MCF 10A (cell line): ENCODE data around the gene KLHL35. TPM values are rescaled to one million over a fixed set of nuclear protein-coding genes. Genes with fewer than 3 reads are reported as not detected.

Experiments
- BruUV-seq: library from RNA; stranded (reverse); fragments of 400-500 nt; replicated peaks from 2 replicates; lab custom pipeline; 2021; lab: Mats Ljungman, UMichigan
- CTCF ChIA-PET: fragments of 300-600 bp; sonication (Branson Sonifier 250); formaldehyde crosslinking; extraction: SDS; loops from one replicate; lab custom pipeline; 2021; ENCODE audit warnings: antibody characterized with exemption, inconsistent platforms; lab: Yijun Ruan, JAX
- POLR2A ChIA-PET: fragments of 300-600, 350-650 bp; sonication (Branson Sonifier 250); formaldehyde crosslinking; extraction: SDS; loops from one replicate; lab custom pipeline; 2020; ENCODE audit warnings: antibody characterized with exemption, inconsistent platforms; lab: Yijun Ruan, JAX
- DNase-seq: peaks from one replicate; pipeline ENCODE4 v3.0.0-alpha.2; 2018; ENCODE audit not compliant: unreplicated experiment
- H3K27ac Mint-ChIP-seq: one replicate; pipeline ENCODE4 v1.8.0; 2022; ENCODE audit warnings: mild to moderate bottlenecking, low read depth, mixed read lengths; ENCODE audit not compliant: unreplicated experiment
- H3K27me3 Mint-ChIP-seq: one replicate; pipeline ENCODE4 v1.8.0; 2022; ENCODE audit warnings: mixed read lengths; ENCODE audit not compliant: insufficient read depth, unreplicated experiment
- H3K36me3 Mint-ChIP-seq: one replicate; pipeline ENCODE4 v1.8.0; 2022; ENCODE audit warnings: mild to moderate bottlenecking, moderate library complexity, mixed read lengths; ENCODE audit not compliant: insufficient read depth, unreplicated experiment
- H3K4me1 Mint-ChIP-seq: one replicate; pipeline ENCODE4 v1.8.0; 2022; ENCODE audit warnings: mixed read lengths; ENCODE audit not compliant: insufficient read depth, unreplicated experiment
- H3K4me3 Mint-ChIP-seq: one replicate; pipeline ENCODE4 v1.8.0; 2022; ENCODE audit warnings: mild to moderate bottlenecking, moderate library complexity, mixed read lengths; ENCODE audit not compliant: unreplicated experiment
- H3K9me3 Mint-ChIP-seq: one replicate; pipeline ENCODE4 v1.8.0; 2022; ENCODE audit warnings: mixed read lengths; ENCODE audit not compliant: unreplicated experiment
- intact Hi-C: fragments of 100-400 bp; cut with micrococcal nuclease; formaldehyde crosslinking; loops from 2 replicates; pipeline ENCODE4 v1.14.1; 2022
- total RNA-seq: library from RNA; stranded (reverse); gene quantifications from 2 replicates; pipeline ENCODE4 v1.2.3, GENCODE V29; 2022
- TF ChIP-seq, protein P1 (sequence below): fragments of 200-600 bp; IDR thresholded peaks from one replicate; pipeline ENCODE4 v1.8.0; 2022; ENCODE audit warnings: antibody characterized with exemption, mild to moderate bottlenecking; ENCODE audit not compliant: unreplicated experiment

KLHL35 gene
- total RNA-seq, 1 experiment from 2014 or later, result not detected

DNA sequence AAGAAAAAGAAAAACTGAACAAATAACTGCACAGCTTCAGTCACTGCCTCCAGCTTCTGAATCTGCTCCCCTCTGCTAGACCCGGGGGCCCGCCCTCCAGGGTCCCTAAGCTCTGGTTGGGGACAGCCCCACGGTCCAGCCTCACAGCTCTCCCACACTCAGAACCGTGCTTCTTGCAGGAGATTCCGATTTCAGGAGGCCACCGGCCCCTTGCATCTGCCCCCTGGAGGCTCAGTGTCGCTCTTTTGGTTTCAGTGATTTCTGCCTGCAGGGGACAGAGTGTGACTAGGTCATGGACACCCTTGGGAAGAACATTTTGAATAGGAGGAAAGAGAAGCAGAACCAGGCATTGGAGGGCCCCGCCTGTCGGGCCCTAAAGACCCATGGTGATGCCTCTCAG is 56.8 kb downstream of the KLHL35 start:
- Mint-ChIP-seq H3K36me3 (no peaks in the 10 kb centered on the region), H3K27ac (no peak overlapping the region), H3K4me3 (no peak overlapping the region), H3K4me1 (peaks cover 6% of the 10 kb centered on the region), H3K27me3 (no peaks in the 10 kb centered on the region), H3K9me3 (no peaks in the 10 kb centered on the region)
- TF ChIP-seq, protein P1, sequence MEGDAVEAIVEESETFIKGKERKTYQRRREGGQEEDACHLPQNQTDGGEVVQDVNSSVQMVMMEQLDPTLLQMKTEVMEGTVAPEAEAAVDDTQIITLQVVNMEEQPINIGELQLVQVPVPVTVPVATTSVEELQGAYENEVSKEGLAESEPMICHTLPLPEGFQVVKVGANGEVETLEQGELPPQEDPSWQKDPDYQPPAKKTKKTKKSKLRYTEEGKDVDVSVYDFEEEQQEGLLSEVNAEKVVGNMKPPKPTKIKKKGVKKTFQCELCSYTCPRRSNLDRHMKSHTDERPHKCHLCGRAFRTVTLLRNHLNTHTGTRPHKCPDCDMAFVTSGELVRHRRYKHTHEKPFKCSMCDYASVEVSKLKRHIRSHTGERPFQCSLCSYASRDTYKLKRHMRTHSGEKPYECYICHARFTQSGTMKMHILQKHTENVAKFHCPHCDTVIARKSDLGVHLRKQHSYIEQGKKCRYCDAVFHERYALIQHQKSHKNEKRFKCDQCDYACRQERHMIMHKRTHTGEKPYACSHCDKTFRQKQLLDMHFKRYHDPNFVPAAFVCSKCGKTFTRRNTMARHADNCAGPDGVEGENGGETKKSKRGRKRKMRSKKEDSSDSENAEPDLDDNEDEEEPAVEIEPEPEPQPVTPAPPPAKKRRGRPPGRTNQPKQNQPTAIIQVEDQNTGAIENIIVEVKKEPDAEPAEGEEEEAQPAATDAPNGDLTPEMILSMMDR, result no peak
- ChIA-PET CTCF (interaction anchor here (0.6 to 1.9 kb wide), 6 partner anchors 9 to 413 kb away, joined by 3 to 12 read pairs (median 4); no protein-coding TSS in a partner anchor), POLR2A (no interaction called here)
- intact Hi-C loops, result no loop called here
- no peak for DNase-seq
- no TSS peak for BruUV-seq

DNA sequence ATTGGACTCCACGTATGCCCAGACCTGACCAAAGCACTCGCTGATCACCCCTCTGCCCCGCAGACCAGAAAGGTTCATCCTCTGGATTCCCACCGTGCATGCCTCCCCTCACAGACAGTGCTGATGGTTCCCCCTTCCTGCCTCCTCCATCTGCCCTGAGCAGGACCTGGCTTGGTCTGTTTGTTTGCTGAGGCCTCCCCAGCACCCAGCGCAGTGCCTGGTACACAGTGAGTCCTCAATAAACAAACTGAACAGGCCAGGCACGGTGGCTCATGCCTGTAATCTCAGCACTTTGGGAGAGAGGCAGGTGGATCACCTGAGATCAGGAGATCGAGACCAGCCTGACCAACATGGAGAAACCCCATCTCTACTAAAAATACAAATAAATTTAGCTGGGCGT is 57.4 kb downstream of the KLHL35 start:
- BruUV-seq, result no TSS peak
- ChIA-PET CTCF (interaction anchor here (1.0 to 1.2 kb wide), 2 partner anchors 9 to 341 kb away, joined by 3 read pairs; no protein-coding TSS in a partner anchor), POLR2A (no interaction called here)
- Mint-ChIP-seq H3K36me3 (no peaks in the 10 kb centered on the region), H3K27ac (no peak overlapping the region), H3K9me3 (no peaks in the 10 kb centered on the region), H3K4me1 (peaks cover 6% of the 10 kb centered on the region), H3K4me3 (no peak overlapping the region), H3K27me3 (no peaks in the 10 kb centered on the region)
- DNase-seq, result no peak
- TF ChIP-seq, protein P1, result no peak
- intact Hi-C loops, result no loop called here

DNA sequence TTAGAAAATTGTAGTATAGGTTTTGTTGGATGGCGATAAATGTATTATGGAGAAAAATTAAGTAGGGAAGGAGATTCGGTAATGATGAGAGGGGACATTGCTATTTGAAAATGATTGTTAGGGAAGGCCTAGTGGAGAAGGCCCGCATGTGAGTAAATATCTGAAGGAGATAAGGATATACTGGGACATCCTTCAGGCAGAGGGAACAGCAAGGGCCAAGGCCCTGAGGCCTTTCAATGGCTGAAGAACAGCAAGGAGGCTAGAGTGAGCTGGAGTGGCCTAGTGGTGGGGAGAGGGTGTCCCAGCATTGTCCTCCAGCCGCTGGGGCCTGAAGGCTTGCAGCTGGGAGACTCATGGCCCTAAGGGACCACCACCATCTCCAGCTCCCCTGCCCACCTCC is 58.4 kb downstream of the KLHL35 start:
- intact Hi-C loops, result no loop called here
- Mint-ChIP-seq H3K9me3 (no peaks in the 10 kb centered on the region), H3K27me3 (no peaks in the 10 kb centered on the region), H3K36me3 (no peaks in the 10 kb centered on the region), H3K27ac (peak overlapping the region; percentile 86), H3K4me3 (no peak overlapping the region), H3K4me1 (peaks cover 6% of the 10 kb centered on the region)
- BruUV-seq, result no TSS peak
- ChIA-PET POLR2A (no interaction called here), CTCF (interaction anchor here (0.6 to 1.8 kb wide), 4 partner anchors 14 to 340 kb away, joined by 3 to 5 read pairs (median 3); no protein-coding TSS in a partner anchor)
- no peak for DNase-seq
- TF ChIP-seq, protein P1, result no peak

DNA sequence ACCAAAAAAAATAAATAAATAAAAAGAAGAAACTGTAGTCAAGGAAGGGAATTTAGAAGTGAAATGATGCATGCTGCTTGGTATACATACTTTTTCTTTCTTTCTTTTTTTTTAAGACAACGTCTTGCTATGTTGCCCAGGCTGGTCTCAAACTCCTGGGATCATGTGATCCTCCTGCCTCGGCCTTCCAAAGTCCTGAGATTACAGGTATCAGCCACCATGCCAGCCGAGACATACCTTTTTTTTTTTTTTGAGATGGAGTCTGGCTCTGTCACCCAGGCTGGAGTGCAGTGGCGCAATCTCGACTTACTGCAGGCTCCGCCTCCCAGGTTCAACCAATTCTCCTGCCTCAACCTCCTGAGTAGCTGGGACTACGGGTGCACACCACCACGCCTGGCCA is 59.8 kb downstream of the KLHL35 start:
- Mint-ChIP-seq H3K4me1 (peaks cover 6% of the 10 kb centered on the region), H3K36me3 (no peaks in the 10 kb centered on the region), H3K4me3 (no peak overlapping the region), H3K27ac (no peak overlapping the region), H3K9me3 (no peaks in the 10 kb centered on the region), H3K27me3 (no peaks in the 10 kb centered on the region)
- no TSS peak for BruUV-seq
- TF ChIP-seq, protein P1, result no peak
- no peak for DNase-seq
- POLR2A ChIA-PET, result interaction anchor here (0.9 to 2.0 kb wide), 2 partner anchors 12 to 18 kb away, joined by 3 to 8 read pairs; no protein-coding TSS in a partner anchor
- intact Hi-C loops, result no loop called here
- CTCF ChIA-PET, result interaction anchor here (1.4 to 2.2 kb wide), 6 partner anchors 8 to 97 kb away, joined by 4 to 11 read pairs (median 7); no protein-coding TSS in a partner anchor

Other genes with a start within 250 kb of the KLHL35 start
- not detected in 2 replicates for gene TPBGL, start 192.4 kb downstream of the KLHL35 start, total RNA-seq
- 0.44 and 0.98 TPM in 2 replicates for gene ARRB1, start 81.5 kb downstream of the KLHL35 start, total RNA-seq
- gene RPS3, start 33.7 kb downstream of the KLHL35 start, total RNA-seq, result 3,172 and 3,444 TPM in 2 replicates
- gene GDPD5, start 92.7 kb upstream of the KLHL35 start, total RNA-seq, result 5.6 and 5.7 TPM in 2 replicates
- 80.5 TPM in 2 replicates for gene SERPINH1, start 129.1 kb upstream of the KLHL35 start, total RNA-seq
- not detected in 2 replicates for gene MAP6, start 235.8 kb upstream of the KLHL35 start, total RNA-seq